SW480 (cell line): ENCODE results near the gene BICDL1.

Source experiments
- DNase-seq: peaks from one replicate; pipeline ENCODE4 v3.0.0-alpha.2; 2016; ENCODE audit warnings: low spot score

The BICDL1 gene

DNA sequence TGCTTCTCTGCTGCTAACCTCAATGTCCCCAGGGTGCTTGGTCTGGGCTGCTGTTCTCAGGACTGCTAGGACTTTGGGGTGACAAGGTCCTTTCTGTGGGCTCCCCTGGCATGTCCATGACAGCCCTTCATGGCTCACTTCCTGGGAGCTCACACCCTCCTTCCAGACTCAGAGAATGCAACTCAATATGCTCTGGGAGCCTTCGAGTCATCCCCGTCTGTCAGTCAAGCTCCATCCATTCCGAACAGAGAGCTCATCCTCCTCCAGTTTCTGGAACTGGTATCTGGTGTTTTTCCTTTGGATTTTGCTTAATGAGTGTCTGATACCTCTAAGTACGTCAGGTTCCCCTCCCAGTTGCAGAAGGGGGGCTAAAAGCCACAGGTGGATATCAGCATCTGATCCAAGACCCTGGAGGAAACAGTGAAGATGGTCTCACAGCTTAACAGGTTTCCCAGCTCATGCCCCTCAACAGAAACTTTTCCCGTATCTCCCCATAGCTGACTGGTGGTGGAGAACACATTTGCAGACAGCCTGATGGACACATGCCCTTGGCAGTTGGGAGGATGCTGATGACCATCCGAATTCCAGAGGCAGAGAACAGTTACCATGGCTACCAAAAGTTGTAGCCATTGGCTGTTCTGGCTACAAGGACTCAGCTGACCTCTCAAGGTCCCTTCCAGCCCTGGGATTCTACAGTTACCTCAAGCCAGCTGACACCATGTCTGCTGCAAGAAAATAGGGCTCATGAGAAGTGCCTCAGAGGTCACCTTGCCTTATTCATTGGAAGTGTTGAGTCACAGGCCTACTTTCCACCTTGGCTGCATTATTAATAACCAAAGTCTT lies 137.0 kb downstream of the BICDL1 start:
- no peak for DNase-seq

DNA sequence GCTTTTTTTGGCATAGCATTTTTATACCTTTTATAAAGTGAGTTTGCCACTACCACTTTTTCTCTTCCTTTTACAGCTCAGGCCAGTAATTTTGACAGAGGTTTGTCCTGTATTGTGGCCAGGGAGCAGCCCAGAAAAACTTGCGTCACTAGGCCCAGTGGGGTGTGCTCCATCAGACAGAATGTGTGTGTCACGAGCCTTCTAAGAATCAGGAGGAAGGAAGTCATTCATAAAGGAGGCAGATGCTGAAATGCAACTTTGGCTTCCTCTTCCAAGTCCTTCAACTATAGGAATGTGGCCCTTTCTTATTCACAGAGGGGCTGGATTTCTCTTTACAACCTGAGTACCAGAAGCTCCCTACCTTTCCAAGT lies 137.6 kb downstream of the BICDL1 start:
- no peak for DNase-seq

DNA sequence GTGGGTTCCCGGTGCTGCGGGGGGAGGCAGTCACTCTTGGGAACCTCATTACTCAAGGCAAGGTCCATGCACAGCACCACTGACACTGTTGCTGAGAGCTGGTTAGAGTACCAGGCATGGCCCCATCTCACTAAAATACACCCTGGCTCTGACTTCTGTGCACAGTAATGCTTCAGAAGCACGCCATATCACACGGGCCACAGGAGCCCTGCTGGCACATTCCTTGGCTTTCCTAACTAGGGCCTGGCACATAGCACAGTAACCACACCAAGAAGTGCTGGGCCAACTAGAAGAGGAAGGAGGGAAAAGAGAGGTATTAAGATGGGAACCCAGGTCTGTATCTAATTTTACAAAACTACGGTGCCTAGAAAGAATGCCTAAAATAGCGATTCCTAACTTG lies 141.0 kb downstream of the BICDL1 start:
- DNase-seq, result no peak

DNA sequence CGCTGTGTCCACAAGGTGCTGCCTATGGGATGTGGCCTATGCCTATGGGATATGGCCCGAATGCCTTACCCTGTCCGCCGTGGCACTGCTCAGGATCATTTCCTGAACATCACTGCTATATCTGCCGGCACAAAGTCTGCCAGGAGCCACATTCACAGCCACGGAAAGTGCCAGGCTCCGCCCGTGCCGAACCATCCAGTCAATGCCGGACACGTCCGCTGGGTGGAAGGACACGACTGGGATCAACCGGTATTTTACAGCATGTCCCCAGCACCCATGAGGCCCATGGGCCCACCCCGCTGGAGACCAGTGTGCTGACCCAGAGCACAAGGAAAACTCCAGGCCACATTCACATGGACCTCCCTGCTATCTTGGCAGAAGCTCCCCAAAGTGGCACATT lies 142.1 kb downstream of the BICDL1 start:
- no peak for DNase-seq

GRCh38 chr12:120132054-120132836 lies 143.2 kb downstream of the BICDL1 start:
- no peak for DNase-seq

DNA sequence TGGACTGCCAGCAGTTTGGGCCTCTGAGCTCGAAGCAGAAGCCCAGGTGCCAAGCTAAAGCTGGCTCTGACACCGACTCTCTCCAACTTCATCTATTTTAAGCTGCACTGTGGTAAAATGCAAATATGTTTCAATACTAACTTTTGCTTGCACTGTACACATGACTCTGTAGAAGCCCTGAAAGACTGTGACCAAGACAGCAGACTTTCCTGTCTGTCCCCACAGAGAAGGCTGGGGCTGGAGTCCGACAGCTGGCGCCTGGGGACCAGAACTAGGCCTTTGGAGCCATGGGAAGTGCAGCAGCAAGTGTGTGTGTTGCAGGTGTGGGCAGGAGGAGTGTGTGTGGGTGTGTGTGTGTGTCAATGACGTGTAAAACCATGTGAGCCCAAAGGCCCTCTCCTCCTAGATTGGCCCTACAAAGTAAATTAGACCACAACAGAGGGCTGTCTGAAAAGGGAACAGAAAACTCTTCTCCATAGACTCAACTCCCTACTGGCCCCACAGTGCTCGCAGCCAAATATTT lies 143.9 kb downstream of the BICDL1 start:
- DNase-seq, result no peak

GRCh38 chr12:120134307-120134980 lies 145.4 kb downstream of the BICDL1 start:
- no peak for DNase-seq

GRCh38 chr12:120136093-120136770 lies 147.2 kb downstream of the BICDL1 start:
- no peak for DNase-seq

- DNase-seq, result no peak
Observed at GRCh38 chr12:120137833-120138232, 148.8 kb downstream of the BICDL1 start.

- DNase-seq, result no peak
Observed at GRCh38 chr12:120138366-120138765, 149.3 kb downstream of the BICDL1 start.

DNA sequence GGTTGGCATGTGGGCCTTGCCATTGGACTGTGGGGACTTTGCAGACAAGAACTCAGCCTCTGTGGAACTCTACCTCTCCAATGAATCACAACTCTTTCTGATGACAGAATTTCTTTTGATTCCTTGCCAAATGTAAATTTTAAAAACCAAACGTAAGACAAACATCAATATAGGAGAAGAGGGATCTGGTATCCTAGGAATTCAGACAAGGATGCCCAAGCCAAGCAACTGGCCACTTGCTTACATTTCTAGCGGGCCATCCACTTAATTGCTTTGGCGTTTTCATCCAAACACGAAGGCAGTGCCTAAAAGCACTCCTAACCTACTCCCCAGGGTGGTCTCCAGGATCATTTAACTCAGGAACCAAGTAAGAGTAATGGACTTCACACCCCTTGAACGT lies 150.9 kb downstream of the BICDL1 start:
- no peak for DNase-seq

DNA sequence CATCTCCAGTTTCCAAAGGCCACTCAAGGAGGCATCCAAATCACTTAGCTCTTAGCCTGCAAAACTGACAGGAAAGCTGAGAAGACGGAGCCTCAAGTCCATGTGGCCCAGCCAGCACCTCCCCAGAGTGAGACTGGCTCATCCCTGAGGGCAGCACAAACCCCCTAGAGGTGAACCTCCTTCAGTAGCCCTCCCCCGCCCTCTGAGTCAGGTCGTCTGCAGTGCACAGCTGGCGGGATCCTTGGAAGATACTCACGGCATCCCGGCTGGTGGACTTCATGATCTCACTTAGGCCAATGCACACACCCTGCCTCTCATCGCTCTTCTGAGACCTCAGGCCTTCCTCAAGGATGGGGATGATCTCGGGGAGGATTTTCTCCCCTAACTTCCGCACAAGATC lies 151.6 kb downstream of the BICDL1 start:
- DNase-seq, result no peak

DNA sequence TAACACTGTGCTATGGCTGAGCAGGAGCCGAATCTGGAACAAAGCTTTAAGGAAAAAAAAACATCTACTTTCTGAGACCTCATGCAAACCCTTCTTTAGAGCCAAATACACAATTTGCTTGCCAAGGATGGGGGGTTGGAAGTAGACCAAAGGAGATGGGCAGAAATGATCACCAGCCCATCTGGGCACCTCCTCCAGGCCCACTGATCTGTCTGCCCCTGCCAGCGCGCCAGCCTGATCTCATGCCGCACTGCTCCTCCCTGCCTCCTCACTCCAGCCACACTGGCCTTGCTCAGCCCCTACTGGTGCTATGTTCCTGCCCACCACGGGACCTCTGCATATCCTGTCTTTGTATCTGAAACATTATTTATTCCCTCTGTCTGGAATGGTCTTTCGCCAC lies 152.3 kb downstream of the BICDL1 start:
- no peak for DNase-seq

GRCh38 chr12:120142231-120142877 lies 153.3 kb downstream of the BICDL1 start:
- DNase-seq, result no peak
